SK-N-SH (cell line): ENCODE results near the gene PTGDS. TPM values are rescaled to one million over a fixed set of nuclear protein-coding genes. Genes with fewer than 3 reads are reported as not detected.

Experiments used
- CTCF ChIA-PET: fragments of 300-600, 350-600 bp; formaldehyde crosslinking; extraction: SDS; loops from one replicate; lab custom pipeline; 2021; lab: Yijun Ruan, JAX
- POLR2A ChIA-PET: fragments of 350-600 bp; sonication (Branson Sonifier 250); formaldehyde crosslinking; extraction: SDS; loops from one replicate; lab custom pipeline; 2020; ENCODE audit warnings: antibody characterized with exemption, inconsistent platforms; lab: Yijun Ruan, JAX
- DNase-seq: peaks from one replicate; pipeline ENCODE4 v3.0.0; 2012
- H2AFZ ChIP-seq: fragments of 200-600 bp; sonication (generic); 2 replicates; pipeline ENCODE4 v1.8.1; 2016; ENCODE audit warnings: antibody characterized with exemption, mild to moderate bottlenecking, low read depth
- H3F3A ChIP-seq: fragments of 200-600 bp; sonication (generic); replicated peaks from 2 replicates; pipeline ENCODE3; 2016; ENCODE audit warnings: antibody characterized with exemption, mild to moderate bottlenecking; ENCODE audit not compliant: insufficient read depth
- H3K27ac ChIP-seq, 2 experiments: fragments of 200-500 bp in 1 of 2; fragments of 200-600 bp in 1 of 2; sonication (Bioruptor generic) in 1 of 2; sonication (generic), shearing (Covaris generic) in 1 of 2; 2 replicates each; pipeline versions ENCODE4 v1.5.1 to v1.6.1; 2014 to 2016; ENCODE audit warnings: low read depth in 2 of 2, inconsistent platforms in 1 of 2, low read length in 1 of 2, mild to moderate bottlenecking in 1 of 2, mixed read lengths in 1 of 2
- H3K27me3 ChIP-seq: fragments of 200-600 bp; sonication (generic), shearing (Covaris generic); 2 replicates; pipeline ENCODE4 v1.6.1; 2016; ENCODE audit warnings: mixed run types; ENCODE audit not compliant: insufficient read depth
- H3K36me3 ChIP-seq, 2 experiments: fragments of 200-500 bp in 1 of 2; fragments of 200-600 bp in 1 of 2; sonication (Bioruptor generic) in 1 of 2; sonication (generic) in 1 of 2; replicated peaks in 1 of 2; 2 replicates each; pipeline versions ENCODE3 to v1.5.1; 2014 to 2016; ENCODE audit warnings: low read length in 1 of 2, mild to moderate bottlenecking in 1 of 2; ENCODE audit not compliant: insufficient read depth in 2 of 2, control insufficient read depth in 1 of 2
- H3K4me1 ChIP-seq, 2 experiments: fragments of 200-500 bp in 1 of 2; fragments of 200-600 bp in 1 of 2; sonication (Bioruptor generic) in 1 of 2; sonication (generic), shearing (Covaris generic) in 1 of 2; 2 replicates each; pipeline versions ENCODE4 v1.5.1 to v1.6.1; 2014 to 2016; ENCODE audit warnings: low read depth in 1 of 2, low read length in 1 of 2, mixed run types in 1 of 2; ENCODE audit not compliant: insufficient read depth in 2 of 2, control insufficient read depth in 1 of 2
- H3K4me2 ChIP-seq: fragments of 200-600 bp; sonication (generic), shearing (Covaris generic); 2 replicates; pipeline ENCODE4 v1.6.1; 2017; ENCODE audit warnings: mixed run types
- H3K4me3 ChIP-seq, 2 experiments: fragments of 200-500 bp in 1 of 2; fragments of 200-600 bp in 1 of 2; sonication (Bioruptor generic) in 1 of 2; sonication (generic), shearing (Covaris generic) in 1 of 2; 2 replicates each; pipeline versions ENCODE4 v1.5.1 to v1.8.1; 2014 to 2016; ENCODE audit warnings: low read depth in 2 of 2, inconsistent platforms in 1 of 2, low read length in 1 of 2, mild to moderate bottlenecking in 1 of 2, mixed read lengths in 1 of 2, moderate library complexity in 1 of 2
- H3K79me2 ChIP-seq: fragments of 200-600 bp; sonication (generic); 2 replicates; pipeline ENCODE4 v1.8.1; 2017; ENCODE audit warnings: mild to moderate bottlenecking; ENCODE audit not compliant: insufficient read depth
- H3K9ac ChIP-seq: fragments of 200-600 bp; sonication (generic); 2 replicates; pipeline ENCODE4 v1.6.1; 2017; ENCODE audit warnings: mixed run types
- H3K9me2 ChIP-seq: fragments of 200-600 bp; sonication (generic); 2 replicates; pipeline ENCODE4 v1.6.1; 2017; ENCODE audit warnings: mixed run types
- H3K9me3 ChIP-seq: fragments of 200-600 bp; sonication (generic); 2 replicates; pipeline ENCODE4 v1.6.1; 2017; ENCODE audit warnings: mixed run types, mild to moderate bottlenecking, moderate library complexity
- H4K20me1 ChIP-seq: fragments of 200-600 bp; sonication (generic); 2 replicates; pipeline ENCODE4 v1.6.1; 2017; ENCODE audit warnings: mild to moderate bottlenecking, mixed run types; ENCODE audit not compliant: insufficient read depth
- CHD2 ChIP-seq: fragments of 150-350 bp; IDR thresholded peaks from 2 replicates; pipeline ENCODE4 v1.6.1; 2018; ENCODE audit warnings: low read length; ENCODE audit not compliant: partially characterized antibody
- ELF1 ChIP-seq: IDR thresholded peaks from 2 replicates; pipeline ENCODE4 v1.4.0; 2012
- EP300 ChIP-seq, 2 experiments: IDR thresholded peaks; 2 replicates each; pipeline versions ENCODE4 v1.4.0 to v1.6.1; 2012; ENCODE audit warnings: borderline replicate concordance in 1 of 2, low read depth in 1 of 2, low read length in 1 of 2
- GABPA ChIP-seq: IDR thresholded peaks from 2 replicates; pipeline ENCODE4 v1.4.0; 2012; ENCODE audit warnings: low read depth, mild to moderate bottlenecking
- JUND ChIP-seq: IDR thresholded peaks from 2 replicates; pipeline ENCODE4 v1.4.0; 2012
- MXI1 ChIP-seq: IDR thresholded peaks from 2 replicates; pipeline ENCODE4 v1.6.1; 2012; ENCODE audit warnings: mild to moderate bottlenecking, low read depth, low read length, improper control_type of control experiment
- NFIC ChIP-seq: IDR thresholded peaks from 2 replicates; pipeline ENCODE4 v1.4.0; 2012; ENCODE audit warnings: borderline replicate concordance
- RAD21 ChIP-seq: IDR thresholded peaks from 2 replicates; pipeline ENCODE4 v1.6.1; 2012; ENCODE audit warnings: mild to moderate bottlenecking, low read length
- RXRA ChIP-seq: IDR thresholded peaks from 2 replicates; pipeline ENCODE4 v1.4.0; 2012; ENCODE audit warnings: low read depth, mild to moderate bottlenecking, borderline replicate concordance
- TAF1 ChIP-seq: IDR thresholded peaks from 2 replicates; pipeline ENCODE4 v1.6.1; 2012; ENCODE audit warnings: low read depth, mild to moderate bottlenecking, low read length, moderate library complexity, borderline replicate concordance
- TEAD4 ChIP-seq: IDR thresholded peaks from 2 replicates; pipeline ENCODE4 v1.4.0; 2012; ENCODE audit warnings: mild to moderate bottlenecking, borderline replicate concordance; ENCODE audit not compliant: insufficient read depth
- YY1 ChIP-seq: IDR thresholded peaks from 2 replicates; pipeline ENCODE4 v1.4.0; 2012; ENCODE audit warnings: low read depth, mild to moderate bottlenecking
- WGBS: methylation state at CpG from one replicate; pipeline ENCODE4 v1.1.6; 2017; ENCODE audit warnings: low lambda C conversion rate; 5-methylcytosine and 5-hydroxymethylcytosine counted together
- polyA plus RNA-seq, 3 experiments: library from polyadenylated mRNA; depleted of rRNA; stranded (reverse); fragments of >200 nt; gene quantifications; 2 replicates each; pipeline ENCODE4 v1.2.3, GENCODE V29; 2012
- TF ChIP-seq, protein P1 (sequence below): fragments of 200-600 bp; sonication (generic); IDR thresholded peaks from 2 replicates; pipeline ENCODE4 v1.6.1; 2017; ENCODE audit warnings: antibody characterized with exemption, mild to moderate bottlenecking, moderate library complexity
- TF ChIP-seq, protein P2 (sequence below): IDR thresholded peaks from 2 replicates; pipeline ENCODE4 v1.6.1; 2012; ENCODE audit warnings: mild to moderate bottlenecking, low read depth, low read length, moderate library complexity
- TF ChIP-seq, protein P3 (sequence below): IDR thresholded peaks from 2 replicates; pipeline ENCODE4 v1.4.0; 2012; ENCODE audit warnings: low read depth, borderline replicate concordance
- TF ChIP-seq, protein P4 (sequence below): fragments of 150-350 bp; IDR thresholded peaks from 2 replicates; pipeline ENCODE4 v1.6.1; 2017; ENCODE audit warnings: antibody characterized with exemption, low read length, low read depth, borderline replicate concordance

Gene PTGDS
- polyA plus RNA-seq, 1 of the 3 experiments (the other 2 are of a cell fraction) = not detected

DNA sequence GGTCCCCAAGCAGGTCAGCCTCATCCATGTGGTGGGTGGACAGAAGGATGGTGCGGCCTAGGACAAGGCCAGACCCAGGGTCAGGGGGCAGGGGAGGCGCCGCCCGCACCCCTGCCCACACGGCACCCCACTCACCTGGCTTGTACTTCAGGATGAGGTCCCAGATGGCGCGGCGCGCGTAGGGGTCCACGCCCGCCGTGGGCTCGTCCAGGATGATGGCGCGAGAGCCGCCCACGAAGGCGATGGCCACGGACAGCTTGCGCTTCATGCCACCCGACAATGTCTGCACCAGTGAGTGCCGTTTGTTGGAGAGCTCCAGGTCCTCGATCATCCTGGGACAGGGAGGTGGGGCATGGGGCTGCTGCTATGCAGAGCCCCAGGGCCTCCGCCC, 38.2 kb downstream of the PTGDS start:
- H3K9ac ChIP-seq = no peak overlapping the region
- H3K36me3 ChIP-seq = peaks cover 0 to 17% of the 10 kb centered on the region in 2 experiments
- H3K27me3 ChIP-seq = no peaks in the 10 kb centered on the region
- WGBS = 97% methylated on average over 20 of the region's 25 CpGs
- POLR2A ChIA-PET = no interaction called here
- no peak overlapping the region for H2AFZ ChIP-seq
- no peaks in the 10 kb centered on the region for H3F3A ChIP-seq
- H3K4me3 ChIP-seq = no peak overlapping the region
- no peak overlapping the region for H3K4me2 ChIP-seq
- no peaks in the 10 kb centered on the region for H3K9me3 ChIP-seq
- H3K79me2 ChIP-seq = no peaks in the 10 kb centered on the region
- TF ChIP-seq ELF1 = no peak
- TF ChIP-seq CHD2 = no peak
- TF ChIP-seq JUND = no peak
- TF ChIP-seq, protein P1, sequence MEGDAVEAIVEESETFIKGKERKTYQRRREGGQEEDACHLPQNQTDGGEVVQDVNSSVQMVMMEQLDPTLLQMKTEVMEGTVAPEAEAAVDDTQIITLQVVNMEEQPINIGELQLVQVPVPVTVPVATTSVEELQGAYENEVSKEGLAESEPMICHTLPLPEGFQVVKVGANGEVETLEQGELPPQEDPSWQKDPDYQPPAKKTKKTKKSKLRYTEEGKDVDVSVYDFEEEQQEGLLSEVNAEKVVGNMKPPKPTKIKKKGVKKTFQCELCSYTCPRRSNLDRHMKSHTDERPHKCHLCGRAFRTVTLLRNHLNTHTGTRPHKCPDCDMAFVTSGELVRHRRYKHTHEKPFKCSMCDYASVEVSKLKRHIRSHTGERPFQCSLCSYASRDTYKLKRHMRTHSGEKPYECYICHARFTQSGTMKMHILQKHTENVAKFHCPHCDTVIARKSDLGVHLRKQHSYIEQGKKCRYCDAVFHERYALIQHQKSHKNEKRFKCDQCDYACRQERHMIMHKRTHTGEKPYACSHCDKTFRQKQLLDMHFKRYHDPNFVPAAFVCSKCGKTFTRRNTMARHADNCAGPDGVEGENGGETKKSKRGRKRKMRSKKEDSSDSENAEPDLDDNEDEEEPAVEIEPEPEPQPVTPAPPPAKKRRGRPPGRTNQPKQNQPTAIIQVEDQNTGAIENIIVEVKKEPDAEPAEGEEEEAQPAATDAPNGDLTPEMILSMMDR = no peak
- TF ChIP-seq EP300 (IDR thresholded peaks at IDR 0.05; ENCODE audit: borderline replicate concordance in 1 of 2, low read depth in 1 of 2, low read length in 1 of 2) = no peak
- TF ChIP-seq, protein P2, sequence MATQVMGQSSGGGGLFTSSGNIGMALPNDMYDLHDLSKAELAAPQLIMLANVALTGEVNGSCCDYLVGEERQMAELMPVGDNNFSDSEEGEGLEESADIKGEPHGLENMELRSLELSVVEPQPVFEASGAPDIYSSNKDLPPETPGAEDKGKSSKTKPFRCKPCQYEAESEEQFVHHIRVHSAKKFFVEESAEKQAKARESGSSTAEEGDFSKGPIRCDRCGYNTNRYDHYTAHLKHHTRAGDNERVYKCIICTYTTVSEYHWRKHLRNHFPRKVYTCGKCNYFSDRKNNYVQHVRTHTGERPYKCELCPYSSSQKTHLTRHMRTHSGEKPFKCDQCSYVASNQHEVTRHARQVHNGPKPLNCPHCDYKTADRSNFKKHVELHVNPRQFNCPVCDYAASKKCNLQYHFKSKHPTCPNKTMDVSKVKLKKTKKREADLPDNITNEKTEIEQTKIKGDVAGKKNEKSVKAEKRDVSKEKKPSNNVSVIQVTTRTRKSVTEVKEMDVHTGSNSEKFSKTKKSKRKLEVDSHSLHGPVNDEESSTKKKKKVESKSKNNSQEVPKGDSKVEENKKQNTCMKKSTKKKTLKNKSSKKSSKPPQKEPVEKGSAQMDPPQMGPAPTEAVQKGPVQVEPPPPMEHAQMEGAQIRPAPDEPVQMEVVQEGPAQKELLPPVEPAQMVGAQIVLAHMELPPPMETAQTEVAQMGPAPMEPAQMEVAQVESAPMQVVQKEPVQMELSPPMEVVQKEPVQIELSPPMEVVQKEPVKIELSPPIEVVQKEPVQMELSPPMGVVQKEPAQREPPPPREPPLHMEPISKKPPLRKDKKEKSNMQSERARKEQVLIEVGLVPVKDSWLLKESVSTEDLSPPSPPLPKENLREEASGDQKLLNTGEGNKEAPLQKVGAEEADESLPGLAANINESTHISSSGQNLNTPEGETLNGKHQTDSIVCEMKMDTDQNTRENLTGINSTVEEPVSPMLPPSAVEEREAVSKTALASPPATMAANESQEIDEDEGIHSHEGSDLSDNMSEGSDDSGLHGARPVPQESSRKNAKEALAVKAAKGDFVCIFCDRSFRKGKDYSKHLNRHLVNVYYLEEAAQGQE = no peak
- TF ChIP-seq, protein P3, sequence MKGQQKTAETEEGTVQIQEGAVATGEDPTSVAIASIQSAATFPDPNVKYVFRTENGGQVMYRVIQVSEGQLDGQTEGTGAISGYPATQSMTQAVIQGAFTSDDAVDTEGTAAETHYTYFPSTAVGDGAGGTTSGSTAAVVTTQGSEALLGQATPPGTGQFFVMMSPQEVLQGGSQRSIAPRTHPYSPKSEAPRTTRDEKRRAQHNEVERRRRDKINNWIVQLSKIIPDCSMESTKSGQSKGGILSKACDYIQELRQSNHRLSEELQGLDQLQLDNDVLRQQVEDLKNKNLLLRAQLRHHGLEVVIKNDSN = no peak
- TF ChIP-seq RAD21 = no peak
- no peak for TF ChIP-seq NFIC
- no peak for TF ChIP-seq MXI1
- TF ChIP-seq TAF1 = no peak
- TF ChIP-seq TEAD4 = no peak
- TF ChIP-seq RXRA = no peak
- TF ChIP-seq, protein P4, sequence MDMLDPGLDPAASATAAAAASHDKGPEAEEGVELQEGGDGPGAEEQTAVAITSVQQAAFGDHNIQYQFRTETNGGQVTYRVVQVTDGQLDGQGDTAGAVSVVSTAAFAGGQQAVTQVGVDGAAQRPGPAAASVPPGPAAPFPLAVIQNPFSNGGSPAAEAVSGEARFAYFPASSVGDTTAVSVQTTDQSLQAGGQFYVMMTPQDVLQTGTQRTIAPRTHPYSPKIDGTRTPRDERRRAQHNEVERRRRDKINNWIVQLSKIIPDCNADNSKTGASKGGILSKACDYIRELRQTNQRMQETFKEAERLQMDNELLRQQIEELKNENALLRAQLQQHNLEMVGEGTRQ = no peak
- no peak for TF ChIP-seq YY1
- no peak for TF ChIP-seq GABPA
- TF ChIP-seq, all 33 proteins: peak for 0
- CTCF ChIA-PET = interaction anchor here (0.6 to 1.1 kb wide), 4 partner anchors 9 to 20 kb away, joined by 3 to 4 read pairs (median 4); no protein-coding TSS in a partner anchor
- Histone ChIP-seq H3K4me1 (no peaks in the 10 kb centered on the region), H3K27ac (no peak overlapping the region), H4K20me1 (no peaks in the 10 kb centered on the region), H3K9me2 (no peaks in the 10 kb centered on the region)
- DNase-seq = no peak
